GM06990 (cell line): ENCODE measurements around the gene CATSPER4.

Source experiments
- DNase-seq: peaks from one replicate; pipeline ENCODE4 v3.0.0-alpha.2; 2011; ENCODE audit not compliant: insufficient read length; ENCODE audit errors: extremely low read depth
- H3K27me3 ChIP-seq: replicated peaks from 2 replicates; pipeline ENCODE4 v1.6.0; 2011; ENCODE audit warnings: low read length; ENCODE audit not compliant: control insufficient read depth, insufficient read depth
- H3K36me3 ChIP-seq: 2 replicates; pipeline ENCODE4 v1.5.1; 2011; ENCODE audit warnings: low read length; ENCODE audit not compliant: control insufficient read depth, insufficient read depth
- H3K4me3 ChIP-seq: replicated peaks from 2 replicates; pipeline ENCODE4 v1.5.1; 2011; ENCODE audit warnings: low read depth, mild to moderate bottlenecking, control low read depth, low read length
- TF ChIP-seq, protein P1 (sequence below): IDR thresholded peaks from 2 replicates; pipeline ENCODE4 v1.5.1; 2011; ENCODE audit warnings: low read length, control low read depth, mild to moderate bottlenecking, inconsistent platforms; ENCODE audit not compliant: insufficient read depth, poor library complexity, severe bottlenecking

CATSPER4 gene

DNA sequence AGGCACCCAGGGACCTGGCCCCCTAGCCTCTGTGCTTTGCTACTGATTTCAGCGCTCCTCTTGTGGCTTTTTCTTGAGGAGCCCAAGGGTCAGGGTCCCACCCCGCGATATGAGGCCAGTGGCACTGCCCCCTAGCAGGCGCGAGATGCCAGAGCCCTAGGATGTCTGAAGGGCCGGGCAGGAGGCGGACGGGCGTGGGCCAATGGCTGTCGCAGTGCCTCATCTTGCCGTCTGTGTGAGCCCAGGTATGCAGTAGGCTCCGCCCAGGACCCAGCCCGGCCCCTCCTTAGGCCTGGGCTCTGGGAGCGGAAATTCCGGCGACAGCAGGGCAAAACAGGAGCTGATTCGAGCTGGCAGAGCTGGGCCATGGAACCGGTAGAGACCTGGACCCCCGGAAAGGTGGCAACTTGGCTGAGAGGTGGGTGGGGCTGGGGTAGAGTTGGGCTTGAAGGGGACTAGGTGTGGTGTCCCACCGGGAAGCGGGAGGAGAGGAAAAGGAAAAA, 13.2 kb upstream of the CATSPER4 start, which contains the start of gene CNKSR1:
CNKSR1 (plus strand) TSS at position 310 of the 503 bp plus-strand sequence; CDS start at position 367, 57 bp downstream.
- no peak for DNase-seq
- TF ChIP-seq, protein P1, sequence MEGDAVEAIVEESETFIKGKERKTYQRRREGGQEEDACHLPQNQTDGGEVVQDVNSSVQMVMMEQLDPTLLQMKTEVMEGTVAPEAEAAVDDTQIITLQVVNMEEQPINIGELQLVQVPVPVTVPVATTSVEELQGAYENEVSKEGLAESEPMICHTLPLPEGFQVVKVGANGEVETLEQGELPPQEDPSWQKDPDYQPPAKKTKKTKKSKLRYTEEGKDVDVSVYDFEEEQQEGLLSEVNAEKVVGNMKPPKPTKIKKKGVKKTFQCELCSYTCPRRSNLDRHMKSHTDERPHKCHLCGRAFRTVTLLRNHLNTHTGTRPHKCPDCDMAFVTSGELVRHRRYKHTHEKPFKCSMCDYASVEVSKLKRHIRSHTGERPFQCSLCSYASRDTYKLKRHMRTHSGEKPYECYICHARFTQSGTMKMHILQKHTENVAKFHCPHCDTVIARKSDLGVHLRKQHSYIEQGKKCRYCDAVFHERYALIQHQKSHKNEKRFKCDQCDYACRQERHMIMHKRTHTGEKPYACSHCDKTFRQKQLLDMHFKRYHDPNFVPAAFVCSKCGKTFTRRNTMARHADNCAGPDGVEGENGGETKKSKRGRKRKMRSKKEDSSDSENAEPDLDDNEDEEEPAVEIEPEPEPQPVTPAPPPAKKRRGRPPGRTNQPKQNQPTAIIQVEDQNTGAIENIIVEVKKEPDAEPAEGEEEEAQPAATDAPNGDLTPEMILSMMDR = no peak
- no peaks in the 10 kb centered on the region for H3K27me3 ChIP-seq

GRCh38 chr1:26180010-26180506, 10.3 kb upstream of the CATSPER4 start:
- DNase-seq = no peak
- Histone ChIP-seq H3K4me3 (no peak overlapping the region), H3K36me3 (no peaks in the 10 kb centered on the region), H3K27me3 (no peaks in the 10 kb centered on the region)
- TF ChIP-seq, protein P1 = no peak

More for the DNA sequence above, 13.2 kb upstream of the CATSPER4 start, which contains the start of gene CNKSR1:
- Histone ChIP-seq H3K4me3 (no peak within 1 kb of the TSS), H3K36me3 (no peaks in the 10 kb centered on the region)

- Histone ChIP-seq H3K4me3 (no peak overlapping the region), H3K27me3 (no peaks in the 10 kb centered on the region)
- DNase-seq = no peak
Observed at GRCh38 chr1:26181586-26182382, 8.6 kb upstream of the CATSPER4 start.

DNA sequence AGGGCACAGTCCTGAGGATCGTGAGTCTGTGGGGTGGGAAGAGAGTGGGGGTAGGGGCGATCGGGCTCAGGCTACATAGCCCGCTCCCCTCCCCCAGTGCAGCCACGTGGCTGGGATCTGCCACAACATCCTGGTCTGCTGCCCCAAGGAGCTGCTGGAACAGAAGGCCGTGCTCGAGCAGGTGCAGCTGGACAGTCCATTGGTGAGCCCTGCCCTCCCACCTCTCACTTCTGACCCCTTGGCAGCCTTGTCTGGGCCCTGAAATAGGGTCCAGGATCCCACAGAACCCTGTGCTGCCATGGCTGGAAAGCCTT, 8.1 kb upstream of the CATSPER4 start:
- no peaks in the 10 kb centered on the region for H3K36me3 ChIP-seq
- TF ChIP-seq, protein P1 = no peak
- no peaks in the 10 kb centered on the region for H3K27me3 ChIP-seq
- H3K4me3 ChIP-seq = no peak overlapping the region
- DNase-seq = no peak

More at GRCh38 chr1:26181586-26182382, 8.6 kb upstream of the CATSPER4 start:
- TF ChIP-seq, protein P1 = no peak
- no peaks in the 10 kb centered on the region for H3K36me3 ChIP-seq

DNA sequence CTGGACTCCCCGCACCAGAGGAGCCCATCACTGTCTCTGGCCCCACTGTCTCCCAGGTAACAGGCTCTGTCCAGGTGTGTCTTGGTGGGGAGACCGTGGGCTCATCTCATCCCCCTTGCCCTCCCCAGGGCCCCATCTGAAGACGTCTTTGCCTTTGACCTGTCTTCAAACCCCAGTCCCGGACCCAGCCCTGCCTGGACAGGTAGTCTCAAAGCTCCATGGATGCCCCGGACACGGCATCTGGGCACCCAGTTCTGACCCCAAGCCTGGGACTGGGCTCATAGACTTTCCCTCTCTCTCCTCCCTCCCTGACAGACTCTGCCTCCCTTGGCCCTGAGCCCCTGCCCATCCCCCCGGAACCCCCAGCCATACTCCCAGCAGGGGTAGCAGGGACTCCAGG, 6.3 kb upstream of the CATSPER4 start:
- Histone ChIP-seq H3K36me3 (no peaks in the 10 kb centered on the region), H3K4me3 (no peak overlapping the region), H3K27me3 (no peaks in the 10 kb centered on the region)
- TF ChIP-seq, protein P1 = no peak
- DNase-seq = no peak
